ENCODE results near the gene ANXA6. TPM values are rescaled to one million over a fixed set of nuclear protein-coding genes. Genes with fewer than 3 reads are reported as not detected.

Gene ANXA6
- total and polyA plus RNA-seq, 2 donors (not counting 1 experiment from before 2014, with no cell fraction given) = 136 to 300 TPM

GRCh38 chr5:151098768-151099121 lies 58.8 kb downstream of the ANXA6 start:
- ChIA-PET CTCF (interaction anchor here (1.3 to 5.9 kb wide), 10 partner anchors 8 to 67 kb away, joined by 3 to 51 read pairs (median 8); no protein-coding TSS in a partner anchor), POLR2A (interaction anchor here (0.6 to 1.2 kb wide), 2 partner anchors 8 to 135 kb away, joined by 3 to 6 read pairs; no protein-coding TSS in a partner anchor)
- intact Hi-C loops (cut with micrococcal nuclease) = loop anchor here (2.0 kb wide), 1 partner anchor 14 kb away; no protein-coding TSS in a partner anchor
- Histone ChIP-seq H3K4me1 (ENCODE audit: control insufficient read depth in 2 of 2, insufficient read depth in 2 of 2, low read length in 2 of 2) (peaks cover 44 to 53% of the 10 kb centered on the region in 2 donors), H3K27ac (ENCODE audit: low read length in 2 of 2) (peak overlapping the region in 1 of 2 donors; percentile 76), H3K4me3 (ENCODE audit: control extremely low read depth in 1 of 5, extremely low read depth in 1 of 5, insufficient read depth in 1 of 5, low read depth in 2 of 5, low read length in 4 of 5) (no peak overlapping the region), H3K9me3 (ENCODE audit: control extremely low read depth in 1 of 3, control insufficient read depth in 2 of 3, insufficient read depth in 1 of 3, low read length in 2 of 3) (peaks cover 0 to 4% (median 0%) of the 10 kb centered on the region in 3 donors), H3K27me3 (replicated peaks in 1 of 4; ENCODE audit: control extremely low read depth in 1 of 4, control insufficient read depth in 3 of 4, insufficient read depth in 4 of 4, low read length in 3 of 4) (no peaks in the 10 kb centered on the region), H4K20me1 (ENCODE audit: control insufficient read depth, insufficient read depth, low read length, poor library complexity, severe bottlenecking) (peaks cover 4% of the 10 kb centered on the region), H3K36me3 (replicated peaks in 1 of 2; ENCODE audit: control extremely low read depth in 1 of 2, control insufficient read depth in 1 of 2, extremely low read depth in 1 of 2, insufficient read depth in 2 of 2, low read length in 1 of 2) (peaks cover 4 to 48% of the 10 kb centered on the region in 2 experiments), H3K79me2 (ENCODE audit: control insufficient read depth, insufficient read depth, low read length) (no peaks in the 10 kb centered on the region), H2AFZ (ENCODE audit: insufficient read depth, low read depth, low read length, poor library complexity, severe bottlenecking) (no peak overlapping the region), H3K9ac (ENCODE audit: low read length) (no peak overlapping the region), H3K4me2 (replicated peaks; ENCODE audit: low read depth, low read length, poor library complexity, severe bottlenecking) (peak overlapping the region; percentile 34)
- Mint-ChIP-seq H3K4me3 (no peak overlapping the region), H3K27me3 (no peaks in the 10 kb centered on the region), H3K9me3 (ENCODE audit: insufficient read depth) (no peaks in the 10 kb centered on the region), H3K4me1 (peaks cover 72% of the 10 kb centered on the region), H3K27ac (peak overlapping the region; percentile 91)
- 73% methylated on average over 3 of the region's 4 CpGs for WGBS (ENCODE audit: insufficient coverage)
- TF ChIP-seq CTCF (IDR thresholded peaks at IDR 0.05) = no peak
- no peak for ATAC-seq (ENCODE audit: low read depth)
- no peak for DNase-seq

DNA sequence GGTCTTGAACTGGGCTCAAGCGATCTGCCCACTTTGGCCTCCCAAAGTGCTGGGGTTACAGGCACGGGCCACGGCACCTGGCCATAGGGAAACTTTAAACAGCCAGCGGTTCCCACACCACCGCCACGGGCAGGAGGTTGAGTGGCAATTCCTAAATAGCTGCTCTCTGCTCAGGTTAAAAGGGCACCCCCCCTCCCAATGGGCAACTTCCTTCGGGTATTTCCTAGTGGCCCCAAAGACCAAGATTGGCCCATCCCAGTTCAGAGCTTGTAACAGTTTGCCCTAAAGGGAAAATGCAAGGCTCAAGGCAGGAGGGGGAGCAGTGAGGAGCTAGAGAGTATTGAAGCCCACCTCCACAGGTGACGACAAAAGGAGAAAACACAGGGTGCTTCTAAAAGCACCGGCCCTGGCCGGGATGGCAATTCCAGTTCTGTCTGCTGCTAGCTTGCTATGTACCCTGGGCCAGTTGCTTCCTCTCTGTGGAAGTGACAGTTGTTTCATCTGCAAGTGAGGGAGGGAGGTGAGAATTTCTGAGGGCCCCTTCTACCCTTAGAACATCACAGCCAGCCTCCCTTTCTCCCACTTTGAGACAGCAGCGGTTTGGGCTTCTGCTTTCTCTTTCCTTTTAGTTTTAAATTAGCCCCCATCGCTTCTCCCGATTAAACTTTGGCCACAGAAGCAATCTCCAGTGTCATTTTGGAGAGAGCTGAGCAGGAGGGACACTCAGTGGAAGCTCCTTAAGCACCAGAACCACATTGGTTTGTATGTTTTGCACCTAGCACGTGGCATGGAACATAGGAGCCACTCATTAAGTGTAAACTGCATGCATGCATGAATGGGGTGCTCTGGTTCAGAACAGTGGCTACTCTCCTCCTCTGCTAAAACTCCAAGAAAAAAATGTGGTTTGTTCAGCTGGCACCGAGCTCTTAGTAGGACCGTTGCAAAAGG lies 59.5 kb downstream of the ANXA6 start:
- Histone ChIP-seq H3K9ac (ENCODE audit: low read length) (no peak overlapping the region), H3K27me3 (replicated peaks in 1 of 4; ENCODE audit: control extremely low read depth in 1 of 4, control insufficient read depth in 3 of 4, insufficient read depth in 4 of 4, low read length in 3 of 4) (no peaks in the 10 kb centered on the region), H3K4me1 (ENCODE audit: control insufficient read depth in 2 of 2, insufficient read depth in 2 of 2, low read length in 2 of 2) (peaks cover 50 to 59% of the 10 kb centered on the region in 2 donors), H3K4me2 (replicated peaks; ENCODE audit: low read depth, low read length, poor library complexity, severe bottlenecking) (peak overlapping the region; percentile 34), H3K36me3 (replicated peaks in 1 of 2; ENCODE audit: control extremely low read depth in 1 of 2, control insufficient read depth in 1 of 2, extremely low read depth in 1 of 2, insufficient read depth in 2 of 2, low read length in 1 of 2) (peaks cover 1 to 41% of the 10 kb centered on the region in 2 experiments), H4K20me1 (ENCODE audit: control insufficient read depth, insufficient read depth, low read length, poor library complexity, severe bottlenecking) (no peaks in the 10 kb centered on the region), H3K27ac (ENCODE audit: low read length in 2 of 2) (peak overlapping the region; percentile 47 to 76), H3K79me2 (ENCODE audit: control insufficient read depth, insufficient read depth, low read length) (no peaks in the 10 kb centered on the region), H3K9me3 (ENCODE audit: control extremely low read depth in 1 of 3, control insufficient read depth in 2 of 3, insufficient read depth in 1 of 3, low read length in 2 of 3) (peaks cover 0 to 4% (median 0%) of the 10 kb centered on the region in 3 donors), H3K4me3 (ENCODE audit: control extremely low read depth in 1 of 5, extremely low read depth in 1 of 5, insufficient read depth in 1 of 5, low read depth in 2 of 5, low read length in 4 of 5) (no peak overlapping the region), H2AFZ (ENCODE audit: insufficient read depth, low read depth, low read length, poor library complexity, severe bottlenecking) (no peak overlapping the region)
- Mint-ChIP-seq H3K9me3 (ENCODE audit: insufficient read depth) (no peaks in the 10 kb centered on the region), H3K27ac (peak overlapping the region; percentile 91), H3K27me3 (no peaks in the 10 kb centered on the region), H3K4me3 (peak overlapping the region; percentile 60), H3K4me1 (peaks cover 78% of the 10 kb centered on the region)
- ChIA-PET POLR2A (interaction anchor here (0.6 to 1.2 kb wide), 2 partner anchors 8 to 136 kb away, joined by 3 to 6 read pairs; no protein-coding TSS in a partner anchor), CTCF (interaction anchor here (0.7 to 5.9 kb wide), 12 partner anchors 8 to 67 kb away, joined by 3 to 51 read pairs (median 5); no protein-coding TSS in a partner anchor)
- TF ChIP-seq EZH2 (IDR thresholded peaks at IDR 0.05; ENCODE audit: borderline replicate concordance, insufficient read depth, low read depth, low read length, poor library complexity, severe bottlenecking) = no peak
- intact Hi-C loops (cut with micrococcal nuclease) = loop anchor here (2.0 kb wide), 1 partner anchor 15 kb away; no protein-coding TSS in a partner anchor
- no peak for ATAC-seq (ENCODE audit: low read depth)
- no peak for DNase-seq
- 42% methylated on average over 14 of the region's 16 CpGs for WGBS (ENCODE audit: insufficient coverage)

Data from B cell (primary cell).